ENCODE results near the gene VTI1A.
"Not testable (repeated sequence)": the region's sequence is repeated elsewhere in the genome, so short reads cannot be mapped to it uniquely, and the experiment has no call there.

VTI1A gene

GRCh38 chr10:112454910-112455779 lies 8.1 kb downstream of the VTI1A start:
- DNase-seq (ENCODE audit: low spot score): no peak

GRCh38 chr10:112456533-112456932 lies 9.5 kb downstream of the VTI1A start:
- DNase-seq (ENCODE audit: low spot score): no peak

GRCh38 chr10:112460366-112460765 lies 13.4 kb downstream of the VTI1A start:
- no peak for DNase-seq (ENCODE audit: low spot score)

- DNase-seq (ENCODE audit: low spot score): no peak
Measured at GRCh38 chr10:112461029-112461887, 14.2 kb downstream of the VTI1A start.

- not testable (repeated sequence) for DNase-seq (ENCODE audit: low spot score)
Measured at GRCh38 chr10:112464074-112464473, 17.1 kb downstream of the VTI1A start.

- no peak for DNase-seq (ENCODE audit: low spot score)
Measured at GRCh38 chr10:112465299-112465883, 18.4 kb downstream of the VTI1A start.

GRCh38 chr10:112466802-112467201 lies 19.8 kb downstream of the VTI1A start:
- no peak for DNase-seq (ENCODE audit: low spot score)

- DNase-seq (ENCODE audit: low spot score): no peak
Measured at GRCh38 chr10:112467541-112468075, 20.6 kb downstream of the VTI1A start.

GRCh38 chr10:112471878-112472487 lies 25.0 kb downstream of the VTI1A start:
- DNase-seq (ENCODE audit: low spot score): peak; percentile 35

- DNase-seq (ENCODE audit: low spot score): no peak
Measured at GRCh38 chr10:112475575-112476218, 28.7 kb downstream of the VTI1A start.

- DNase-seq (ENCODE audit: low spot score): no peak
Measured at GRCh38 chr10:112481602-112482001, 34.6 kb downstream of the VTI1A start.

GRCh38 chr10:112484399-112484798 lies 37.4 kb downstream of the VTI1A start:
- DNase-seq (ENCODE audit: low spot score): no peak

- DNase-seq (ENCODE audit: low spot score): no peak
Measured at GRCh38 chr10:112487964-112488363, 40.9 kb downstream of the VTI1A start.

GRCh38 chr10:112490545-112490944 lies 43.5 kb downstream of the VTI1A start:
- DNase-seq (ENCODE audit: low spot score): no peak

GRCh38 chr10:112491144-112491543 lies 44.1 kb downstream of the VTI1A start:
- DNase-seq (ENCODE audit: low spot score): peak; percentile 2

GRCh38 chr10:112492736-112493135 lies 45.7 kb downstream of the VTI1A start:
- DNase-seq (ENCODE audit: low spot score): no peak

- no peak for DNase-seq (ENCODE audit: low spot score)
Measured at GRCh38 chr10:112497347-112497950, 50.4 kb downstream of the VTI1A start.

- no peak for DNase-seq (ENCODE audit: low spot score)
Measured at GRCh38 chr10:112498806-112499205, 51.8 kb downstream of the VTI1A start.

GRCh38 chr10:112499985-112500384 lies 53.0 kb downstream of the VTI1A start:
- DNase-seq (ENCODE audit: low spot score): not testable (repeated sequence)

GRCh38 chr10:112502536-112502935 lies 55.5 kb downstream of the VTI1A start:
- no peak for DNase-seq (ENCODE audit: low spot score)

GRCh38 chr10:112503643-112504042 lies 56.6 kb downstream of the VTI1A start:
- DNase-seq (ENCODE audit: low spot score): no peak

Data from hepatic stellate cell (primary cell).